GM21390 (cell line): ENCODE data around the gene AUTS2.

Source experiments
- ATAC-seq: cut with Tn5 transposase; IDR thresholded peaks from one replicate; pipeline ENCODE4 v1.9.1; 2021; ENCODE audit not compliant: unreplicated experiment

Gene AUTS2

GRCh38 chr7:69714886-69715576 lies 116.8 kb downstream of the AUTS2 start:
- ATAC-seq, result peak; percentile 77

GRCh38 chr7:69717221-69717620 lies 118.9 kb downstream of the AUTS2 start:
- ATAC-seq, result no peak

- no peak for ATAC-seq
Observed at GRCh38 chr7:69719717-69720116, 121.4 kb downstream of the AUTS2 start.

- no peak for ATAC-seq
Observed at GRCh38 chr7:69722843-69723242, 124.6 kb downstream of the AUTS2 start.

GRCh38 chr7:69723663-69724062 lies 125.4 kb downstream of the AUTS2 start:
- ATAC-seq, result no peak

- no peak for ATAC-seq
Observed at GRCh38 chr7:69728304-69728703, 130.0 kb downstream of the AUTS2 start.

- ATAC-seq, result no peak
Observed at GRCh38 chr7:69732203-69732602, 133.9 kb downstream of the AUTS2 start.

- ATAC-seq, result no peak
Observed at GRCh38 chr7:69735582-69735981, 137.3 kb downstream of the AUTS2 start.

GRCh38 chr7:69736126-69736810 lies 138.0 kb downstream of the AUTS2 start:
- ATAC-seq, result no peak

GRCh38 chr7:69738396-69738951 lies 140.2 kb downstream of the AUTS2 start:
- peak; percentile 65 for ATAC-seq

GRCh38 chr7:69739190-69739589 lies 140.9 kb downstream of the AUTS2 start:
- ATAC-seq, result peak; percentile 62

GRCh38 chr7:69739931-69740431 lies 141.7 kb downstream of the AUTS2 start:
- ATAC-seq, result peak; percentile 54

GRCh38 chr7:69742237-69742636 lies 144.0 kb downstream of the AUTS2 start:
- no peak for ATAC-seq

GRCh38 chr7:69743436-69743835 lies 145.2 kb downstream of the AUTS2 start:
- no peak for ATAC-seq

- no peak for ATAC-seq
Observed at GRCh38 chr7:69744026-69744425, 145.8 kb downstream of the AUTS2 start.

- ATAC-seq, result no peak
Observed at GRCh38 chr7:69746383-69746782, 148.1 kb downstream of the AUTS2 start.

- ATAC-seq, result no peak
Observed at GRCh38 chr7:69747144-69747543, 148.9 kb downstream of the AUTS2 start.

GRCh38 chr7:69748530-69748929 lies 150.3 kb downstream of the AUTS2 start:
- ATAC-seq, result no peak

GRCh38 chr7:69749372-69749979 lies 151.2 kb downstream of the AUTS2 start:
- ATAC-seq, result no peak

- peak; percentile 61 for ATAC-seq
Observed at GRCh38 chr7:69749994-69750393, 151.7 kb downstream of the AUTS2 start.

- no peak for ATAC-seq
Observed at GRCh38 chr7:69751026-69751425, 152.8 kb downstream of the AUTS2 start.

- ATAC-seq, result no peak
Observed at GRCh38 chr7:69753981-69754380, 155.7 kb downstream of the AUTS2 start.
